Epithelial cell of proximal tubule (primary cell): ENCODE measurements around the gene SLC44A4. TPM values are rescaled to one million over a fixed set of nuclear protein-coding genes. Genes with fewer than 3 reads are reported as not detected.

Experiments
- DNase-seq: peaks from one replicate; pipeline ENCODE4 v3.0.0-alpha.2; 2011; ENCODE audit warnings: low read depth
- H3K4me3 ChIP-seq: 2 replicates; pipeline ENCODE4 v1.5.1; 2011; ENCODE audit warnings: low read depth, mild to moderate bottlenecking, low read length
- total RNA-seq: library from RNA; depleted of rRNA; stranded (reverse); fragments of >200 nt; gene quantifications from 2 replicates; pipeline ENCODE4 v1.2.3, GENCODE V29; 2015
- TF ChIP-seq, protein P1 (sequence below): conservative IDR thresholded peaks from 2 replicates; pipeline ENCODE4 v1.5.1; 2012; ENCODE audit warnings: low read depth, mild to moderate bottlenecking, low read length

Gene SLC44A4
- total RNA-seq = 12.4 and 24.0 TPM in 2 replicates

DNA sequence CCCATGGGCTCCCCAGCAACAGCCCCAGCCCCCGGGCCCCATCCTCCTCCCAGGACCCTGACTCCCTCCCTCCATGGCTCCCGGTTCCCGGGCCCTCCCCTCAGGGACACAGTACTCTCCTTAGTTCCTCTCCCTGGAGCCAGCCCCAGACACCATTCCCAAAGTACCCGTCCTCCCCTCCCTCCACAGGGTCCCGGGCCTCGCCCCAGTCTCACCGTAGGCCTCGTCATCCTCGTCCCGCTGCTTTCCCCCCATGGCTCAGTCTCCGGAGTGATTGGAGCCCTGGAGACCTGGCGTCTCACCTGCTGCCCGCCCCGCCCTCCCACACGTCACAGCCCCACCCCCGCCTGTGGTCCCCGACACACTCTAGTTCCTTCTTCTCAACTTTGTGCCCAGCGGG, at the start of gene SLC44A4:
Gene SLC44A4 (minus strand): TSS at position 272 of the 400 bp plus-strand sequence. CDS start 17 bp downstream, at position 255.
- peak within 1 kb of the TSS; percentile 21 for H3K4me3 ChIP-seq
- TF ChIP-seq, protein P1, sequence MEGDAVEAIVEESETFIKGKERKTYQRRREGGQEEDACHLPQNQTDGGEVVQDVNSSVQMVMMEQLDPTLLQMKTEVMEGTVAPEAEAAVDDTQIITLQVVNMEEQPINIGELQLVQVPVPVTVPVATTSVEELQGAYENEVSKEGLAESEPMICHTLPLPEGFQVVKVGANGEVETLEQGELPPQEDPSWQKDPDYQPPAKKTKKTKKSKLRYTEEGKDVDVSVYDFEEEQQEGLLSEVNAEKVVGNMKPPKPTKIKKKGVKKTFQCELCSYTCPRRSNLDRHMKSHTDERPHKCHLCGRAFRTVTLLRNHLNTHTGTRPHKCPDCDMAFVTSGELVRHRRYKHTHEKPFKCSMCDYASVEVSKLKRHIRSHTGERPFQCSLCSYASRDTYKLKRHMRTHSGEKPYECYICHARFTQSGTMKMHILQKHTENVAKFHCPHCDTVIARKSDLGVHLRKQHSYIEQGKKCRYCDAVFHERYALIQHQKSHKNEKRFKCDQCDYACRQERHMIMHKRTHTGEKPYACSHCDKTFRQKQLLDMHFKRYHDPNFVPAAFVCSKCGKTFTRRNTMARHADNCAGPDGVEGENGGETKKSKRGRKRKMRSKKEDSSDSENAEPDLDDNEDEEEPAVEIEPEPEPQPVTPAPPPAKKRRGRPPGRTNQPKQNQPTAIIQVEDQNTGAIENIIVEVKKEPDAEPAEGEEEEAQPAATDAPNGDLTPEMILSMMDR = no peak
- DNase-seq = no peak

DNA sequence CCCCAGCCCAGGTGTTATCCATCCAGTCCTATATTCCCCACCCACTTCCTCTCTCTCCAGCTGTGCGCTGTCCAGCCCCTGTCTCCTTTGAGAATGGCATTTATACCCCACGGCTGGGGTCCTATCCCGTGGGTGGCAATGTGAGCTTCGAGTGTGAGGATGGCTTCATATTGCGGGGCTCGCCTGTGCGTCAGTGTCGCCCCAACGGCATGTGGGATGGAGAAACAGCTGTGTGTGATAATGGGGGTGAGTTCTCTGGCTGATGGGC, 49.8 kb upstream of the SLC44A4 start:
- no peak overlapping the region for H3K4me3 ChIP-seq
- DNase-seq = no peak
- TF ChIP-seq, protein P1 = no peak

DNA sequence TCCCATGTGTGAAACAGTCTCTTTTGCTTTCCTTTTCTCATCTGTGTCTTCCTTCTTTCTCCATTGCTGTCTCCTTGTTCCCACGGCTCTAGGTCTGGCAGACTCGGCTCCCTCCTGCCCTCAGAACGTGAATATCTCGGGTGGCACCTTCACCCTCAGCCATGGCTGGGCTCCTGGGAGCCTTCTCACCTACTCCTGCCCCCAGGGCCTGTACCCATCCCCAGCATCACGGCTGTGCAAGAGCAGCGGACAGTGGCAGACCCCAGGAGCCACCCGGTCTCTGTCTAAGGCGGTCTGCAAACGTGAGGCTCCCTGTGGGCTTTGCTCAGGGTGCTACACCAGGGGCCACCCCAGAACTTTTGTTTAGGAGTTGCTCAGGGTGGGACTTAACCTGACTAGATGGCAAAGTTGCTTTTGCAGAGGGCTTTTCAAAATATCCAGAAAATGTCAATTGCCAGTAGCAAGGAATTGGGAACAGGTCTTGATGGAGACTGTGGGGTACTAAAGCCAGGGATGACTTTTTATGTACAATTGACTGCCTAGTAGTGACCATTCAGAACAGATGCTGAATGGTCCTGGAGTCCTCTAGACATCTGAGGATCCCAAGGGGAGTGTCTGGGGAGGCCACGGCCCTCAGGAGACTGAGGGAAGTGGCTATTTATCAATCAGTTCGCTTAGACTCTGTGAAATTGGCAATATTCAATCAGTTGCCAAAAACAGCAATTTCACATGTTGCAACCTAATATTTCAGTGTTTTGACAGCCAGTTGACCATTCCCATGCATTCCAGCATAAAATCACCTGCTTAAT, 49.3 kb upstream of the SLC44A4 start:
- peak overlapping the region; percentile 39 for H3K4me3 ChIP-seq
- TF ChIP-seq, protein P1 = no peak

DNA sequence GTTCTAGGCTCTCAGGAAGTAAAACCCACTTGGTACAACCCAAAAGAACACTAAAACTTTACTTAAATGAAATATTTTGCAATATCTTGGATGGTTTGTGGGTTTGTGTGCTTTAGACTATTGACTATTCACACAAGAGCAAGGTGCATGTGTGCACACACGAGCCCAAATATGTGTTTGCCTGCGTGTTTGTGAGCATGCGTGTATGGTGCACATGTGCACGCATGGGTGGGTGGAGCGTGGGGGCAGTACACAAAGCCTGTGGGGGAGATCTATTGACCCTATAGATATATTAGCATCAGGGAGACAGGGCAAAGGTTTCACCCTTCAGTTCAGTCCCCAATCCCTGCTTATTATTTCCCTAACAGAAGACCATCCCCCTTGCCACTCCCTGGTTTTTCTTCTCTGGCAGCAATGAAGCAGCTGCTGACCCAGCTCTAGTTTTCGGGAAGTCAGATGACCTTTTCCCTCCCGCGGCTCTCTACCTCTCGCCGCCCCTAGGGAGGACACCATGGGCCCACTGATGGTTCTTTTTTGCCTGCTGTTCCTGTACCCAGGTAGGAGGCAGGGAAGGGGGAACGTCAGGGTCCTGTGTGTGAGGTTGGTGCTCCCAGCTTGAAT, 48.6 kb upstream of the SLC44A4 start, which contains the start of gene C2:
Gene C2 (plus strand): TSS at position 476 of the 621 bp plus-strand sequence. CDS start 36 bp downstream, at position 512.
- TF ChIP-seq, protein P1 = no peak
- peak within 1 kb of the TSS; percentile 39 for H3K4me3 ChIP-seq

More for the DNA sequence above, 49.3 kb upstream of the SLC44A4 start:
- DNase-seq = no peak

DNA sequence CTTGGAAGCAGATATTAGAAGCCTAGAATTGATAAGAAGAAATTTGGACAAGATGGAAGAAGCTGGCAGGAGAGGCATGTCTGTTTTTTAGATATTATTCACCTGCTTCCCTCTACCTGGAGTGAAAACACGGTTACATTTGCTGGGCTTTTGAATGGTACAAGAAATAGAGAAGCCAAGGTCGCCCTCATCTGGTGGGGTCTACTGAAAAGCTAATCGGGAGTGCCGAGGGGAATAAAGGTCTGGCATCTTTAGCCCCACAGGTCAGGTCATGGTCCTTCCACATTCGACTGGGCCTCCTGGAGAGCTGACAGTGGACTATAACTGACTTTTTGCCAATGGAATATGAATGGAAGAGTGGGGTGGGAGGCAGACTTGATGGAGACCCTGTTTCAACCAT, 44.1 kb upstream of the SLC44A4 start:
- no peak overlapping the region for H3K4me3 ChIP-seq
- TF ChIP-seq, protein P1 = peak; percentile 39
- no peak for DNase-seq

More for the DNA sequence above, 48.6 kb upstream of the SLC44A4 start, which contains the start of gene C2:
- DNase-seq = no peak

DNA sequence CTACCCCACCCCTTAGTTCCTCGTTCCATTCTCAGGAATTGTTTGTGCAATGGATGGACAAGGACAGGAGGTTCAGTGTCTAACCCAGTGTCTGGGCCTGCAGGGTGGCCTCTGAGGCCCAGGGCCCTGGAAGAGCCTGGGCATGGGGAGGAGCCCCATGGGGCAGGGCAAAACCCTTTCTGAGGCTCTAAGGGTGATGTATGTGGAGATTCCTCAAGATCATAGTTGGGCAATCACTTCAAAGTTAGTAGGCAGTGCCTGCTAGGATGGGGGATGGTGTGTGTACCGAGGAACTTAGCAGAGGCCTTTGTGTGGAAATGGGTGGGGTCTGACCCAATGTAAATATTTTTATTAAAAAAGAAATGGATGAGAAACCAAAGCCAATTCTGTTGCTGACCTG, 42.0 kb upstream of the SLC44A4 start:
- DNase-seq = no peak
- TF ChIP-seq, protein P1 = no peak
- no peak overlapping the region for H3K4me3 ChIP-seq
